HL-60 (cell line): ENCODE measurements around the gene THOC7.

Source experiments
- DNase-seq, 2 experiments: peaks; one replicate each; pipeline ENCODE4 v3.0.0-alpha.2; 2010 to 2020; ENCODE audit warnings: low read depth in 1 of 2, low spot score in 1 of 2
- H3K27ac ChIP-seq: fragments of 250-450 bp; sonication (Bioruptor Pico); replicated peaks from 2 replicates; pipeline ENCODE4 v1.5.1; 2020; ENCODE audit warnings: mild to moderate bottlenecking, moderate library complexity
- H3K27me3 ChIP-seq: fragments of 250-450 bp; sonication (Bioruptor Pico); 2 replicates; pipeline ENCODE4 v1.5.1; 2021; ENCODE audit warnings: mild to moderate bottlenecking, moderate library complexity; ENCODE audit not compliant: insufficient read depth, poor library complexity, severe bottlenecking
- H3K4me3 ChIP-seq: replicated peaks from 2 replicates; pipeline ENCODE4 v1.5.1; 2011; ENCODE audit warnings: mild to moderate bottlenecking, control low read depth, low read length; ENCODE audit not compliant: insufficient read depth
- CTCF ChIP-seq: IDR thresholded peaks from one replicate; pipeline ENCODE4 v1.5.1; 2011; ENCODE audit warnings: low read length, control low read depth, inconsistent platforms; ENCODE audit not compliant: insufficient read depth
- GABPA ChIP-seq: IDR thresholded peaks from 2 replicates; pipeline ENCODE4 v1.6.1; 2012; ENCODE audit warnings: low read depth
- POLR2AphosphoS5 ChIP-seq: IDR thresholded peaks from 2 replicates; pipeline ENCODE4 v1.6.1; 2012; ENCODE audit warnings: low read depth
- REST ChIP-seq: IDR thresholded peaks from 2 replicates; pipeline ENCODE4 v1.6.1; 2012; ENCODE audit warnings: low read depth; ENCODE audit not compliant: insufficient replicate concordance
- SPI1 ChIP-seq: IDR thresholded peaks from 2 replicates; pipeline ENCODE4 v1.6.1; 2012; ENCODE audit warnings: low read depth, mild to moderate bottlenecking, borderline replicate concordance

Gene THOC7

GRCh38 chr3:63832395-63832794 lies 31.2 kb downstream of the THOC7 start:
- TF ChIP-seq POLR2AphosphoS5 (no peak), SPI1 (no peak), CTCF (no peak), REST (no peak), GABPA (no peak)
- no peak for DNase-seq
- Histone ChIP-seq H3K27ac (no peak overlapping the region), H3K27me3 (no peaks in the 10 kb centered on the region), H3K4me3 (no peak overlapping the region)

- TF ChIP-seq SPI1 (no peak), GABPA (no peak), POLR2AphosphoS5 (no peak), REST (no peak), CTCF (no peak)
- Histone ChIP-seq H3K4me3 (no peak overlapping the region), H3K27me3 (no peaks in the 10 kb centered on the region), H3K27ac (no peak overlapping the region)
- DNase-seq = no peak
These were observed 33.1 kb downstream of the THOC7 start for GRCh38 chr3:63830526-63830925.

- Histone ChIP-seq H3K27ac (no peak overlapping the region), H3K4me3 (no peak overlapping the region), H3K27me3 (no peaks in the 10 kb centered on the region)
- DNase-seq = no peak
- TF ChIP-seq SPI1 (no peak), GABPA (no peak), CTCF (no peak), POLR2AphosphoS5 (no peak), REST (no peak)
These were observed 39.3 kb downstream of the THOC7 start for GRCh38 chr3:63824309-63824708.
